Measurements from ENCODE around the gene PIM2.

Gene PIM2

DNA sequence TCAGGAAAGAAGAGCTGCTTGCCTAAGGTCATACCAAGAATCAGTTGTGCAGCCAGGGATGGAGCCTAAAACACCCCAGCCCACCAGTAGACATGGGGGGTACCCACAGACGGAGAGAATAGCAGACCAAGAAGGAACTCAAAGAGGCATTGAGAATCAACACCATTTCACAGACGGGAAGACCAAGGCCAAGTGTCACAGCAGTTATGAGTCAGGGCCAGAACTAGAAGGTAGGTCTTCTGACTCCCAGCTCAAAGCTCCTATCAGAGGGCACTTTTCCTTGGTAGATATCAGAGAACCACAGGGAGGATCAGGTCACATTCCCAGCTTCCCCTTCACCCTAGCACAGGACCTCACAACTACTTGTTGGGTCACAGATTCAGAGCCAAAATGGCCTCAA is 24.1 kb upstream of the PIM2 start:
- Histone ChIP-seq H3K79me2 (ENCODE audit: low read length) (peaks cover 62% of the 10 kb centered on the region), H3K4me2 (ENCODE audit: low read depth, low read length) (no peak overlapping the region), H2AFZ (ENCODE audit: low read length) (no peak overlapping the region), H3K9me2 (replicated peaks; ENCODE audit: insufficient read depth, low read length) (no peaks in the 10 kb centered on the region), H3K9ac (ENCODE audit: low read length) (no peak overlapping the region), H3K27ac (ENCODE audit: low read length) (peak overlapping the region; percentile 27; the same call in 1 of the 2 replicates), H4K20me1 (ENCODE audit: insufficient read depth, low read length) (no peaks in the 10 kb centered on the region), H3K36me3 (replicated peaks; ENCODE audit: insufficient read depth, low read length) (no peaks in the 10 kb centered on the region), H3K27me3 (replicated peaks; ENCODE audit: insufficient read depth, low read length) (no peaks in the 10 kb centered on the region), H3K4me1 (ENCODE audit: low read length) (peaks cover 57% of the 10 kb centered on the region), H3K9me3 (replicated peaks; ENCODE audit: insufficient read depth, low read length) (no peaks in the 10 kb centered on the region), H3K4me3 (ENCODE audit: low read length) (no peak overlapping the region), H3F3A (ENCODE audit: insufficient read depth, low read length) (peaks cover 51% of the 10 kb centered on the region)
- TF ChIP-seq EZH2phosphoT487 (IDR thresholded peaks at IDR 0.05; ENCODE audit: low read length) (no peak), EZH2 (optimal IDR thresholded peaks at IDR 0.05; ENCODE audit: low read depth, low read length) (no peak)
- TF ChIP-seq, protein P1, sequence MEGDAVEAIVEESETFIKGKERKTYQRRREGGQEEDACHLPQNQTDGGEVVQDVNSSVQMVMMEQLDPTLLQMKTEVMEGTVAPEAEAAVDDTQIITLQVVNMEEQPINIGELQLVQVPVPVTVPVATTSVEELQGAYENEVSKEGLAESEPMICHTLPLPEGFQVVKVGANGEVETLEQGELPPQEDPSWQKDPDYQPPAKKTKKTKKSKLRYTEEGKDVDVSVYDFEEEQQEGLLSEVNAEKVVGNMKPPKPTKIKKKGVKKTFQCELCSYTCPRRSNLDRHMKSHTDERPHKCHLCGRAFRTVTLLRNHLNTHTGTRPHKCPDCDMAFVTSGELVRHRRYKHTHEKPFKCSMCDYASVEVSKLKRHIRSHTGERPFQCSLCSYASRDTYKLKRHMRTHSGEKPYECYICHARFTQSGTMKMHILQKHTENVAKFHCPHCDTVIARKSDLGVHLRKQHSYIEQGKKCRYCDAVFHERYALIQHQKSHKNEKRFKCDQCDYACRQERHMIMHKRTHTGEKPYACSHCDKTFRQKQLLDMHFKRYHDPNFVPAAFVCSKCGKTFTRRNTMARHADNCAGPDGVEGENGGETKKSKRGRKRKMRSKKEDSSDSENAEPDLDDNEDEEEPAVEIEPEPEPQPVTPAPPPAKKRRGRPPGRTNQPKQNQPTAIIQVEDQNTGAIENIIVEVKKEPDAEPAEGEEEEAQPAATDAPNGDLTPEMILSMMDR (IDR thresholded peaks at IDR 0.05; ENCODE audit: low read length) = no peak
- no peak for DNase-seq

DNA sequence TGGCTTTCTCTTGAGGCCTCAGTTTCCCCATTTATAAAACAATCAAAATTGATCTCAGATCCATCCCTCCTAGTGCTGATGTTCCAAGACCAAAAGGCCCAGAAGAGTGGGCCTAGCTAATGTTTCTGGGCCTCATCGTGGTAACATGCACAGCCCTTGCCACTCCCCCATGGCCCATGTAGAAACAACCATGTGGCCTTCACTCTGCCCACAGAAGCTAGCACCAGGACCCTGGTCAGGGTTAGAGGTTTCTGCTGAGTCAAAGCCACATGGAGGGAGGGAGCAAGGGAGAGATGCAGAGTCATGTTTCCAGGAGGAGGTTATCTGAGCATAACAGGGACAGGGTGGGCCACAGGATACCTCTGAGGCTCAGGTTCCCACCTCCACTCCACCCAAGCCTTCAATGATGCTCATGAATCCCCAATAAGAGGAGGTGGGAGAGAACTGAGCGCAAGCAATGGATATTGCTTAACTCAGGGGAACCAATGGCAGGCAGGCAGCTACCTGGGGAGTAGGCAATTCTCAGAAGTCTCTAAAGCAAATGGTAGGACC is 21.7 kb upstream of the PIM2 start:
- peak; percentile 68 for DNase-seq
- peak overlapping the region; percentile 100 for H3K27ac ChIP-seq (ENCODE audit: low read length)
- no peak overlapping the region for H2AFZ ChIP-seq (ENCODE audit: low read length)
- no peaks in the 10 kb centered on the region for H3K36me3 ChIP-seq (replicated peaks; ENCODE audit: insufficient read depth, low read length)
- peaks cover 65% of the 10 kb centered on the region for H3K79me2 ChIP-seq (ENCODE audit: low read length)
- TF ChIP-seq, protein P1 (IDR thresholded peaks at IDR 0.05; ENCODE audit: low read length) = no peak
- TF ChIP-seq EZH2 (optimal IDR thresholded peaks at IDR 0.05; ENCODE audit: low read depth, low read length) (no peak), EZH2phosphoT487 (IDR thresholded peaks at IDR 0.05; ENCODE audit: low read length) (no peak)
- H3K9me3 ChIP-seq (replicated peaks; ENCODE audit: insufficient read depth, low read length) = no peaks in the 10 kb centered on the region
- H3K4me2 ChIP-seq (ENCODE audit: low read depth, low read length) = peak overlapping the region; percentile 87
- H4K20me1 ChIP-seq (ENCODE audit: insufficient read depth, low read length) = no peaks in the 10 kb centered on the region
- no peaks in the 10 kb centered on the region for H3K9me2 ChIP-seq (replicated peaks; ENCODE audit: insufficient read depth, low read length)
- H3K9ac ChIP-seq (ENCODE audit: low read length) = peak overlapping the region; percentile 95
- peaks cover 73% of the 10 kb centered on the region for H3K4me1 ChIP-seq (ENCODE audit: low read length)
- no peaks in the 10 kb centered on the region for H3K27me3 ChIP-seq (replicated peaks; ENCODE audit: insufficient read depth, low read length)
- peaks cover 43% of the 10 kb centered on the region for H3F3A ChIP-seq (ENCODE audit: insufficient read depth, low read length)
- no peak overlapping the region for H3K4me3 ChIP-seq (ENCODE audit: low read length)

DNA sequence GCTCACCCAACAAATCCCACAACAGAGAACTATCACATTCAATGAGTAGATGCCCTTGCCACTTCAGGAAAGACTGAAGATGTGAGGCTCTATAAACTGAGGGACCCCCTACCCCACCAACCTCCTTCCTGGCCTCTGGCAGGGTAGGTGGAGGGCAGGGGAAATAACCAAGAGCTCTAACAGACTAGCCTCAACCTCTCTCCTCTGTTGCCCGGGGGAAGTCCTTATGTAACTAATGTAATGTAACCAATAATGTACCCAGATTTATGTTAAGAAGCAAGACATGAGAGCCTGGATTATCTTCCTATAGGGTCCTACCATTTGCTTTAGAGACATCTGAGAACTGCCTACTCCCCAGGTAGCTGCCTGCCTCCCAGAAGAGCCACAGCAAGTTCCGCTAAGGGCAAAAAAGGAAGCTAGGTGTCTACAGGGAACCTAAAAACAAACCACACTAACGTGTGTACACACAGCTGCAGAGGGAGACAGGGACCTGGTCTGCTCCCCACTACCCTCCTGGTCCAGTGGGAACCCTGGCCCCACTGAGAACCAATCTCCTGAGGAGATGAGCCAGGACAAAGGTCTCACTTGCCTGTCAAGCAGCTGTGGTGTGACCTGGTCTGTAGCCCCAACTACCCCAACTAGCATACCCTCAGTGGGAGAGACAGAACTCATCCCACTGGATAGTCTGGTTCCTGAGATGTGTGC is 20.9 kb upstream of the PIM2 start:
- H3K27ac ChIP-seq (ENCODE audit: low read length) = peak overlapping the region; percentile 100
- H3F3A ChIP-seq (ENCODE audit: insufficient read depth, low read length) = peaks cover 49% of the 10 kb centered on the region
- no peaks in the 10 kb centered on the region for H3K36me3 ChIP-seq (replicated peaks; ENCODE audit: insufficient read depth, low read length)
- H3K9me3 ChIP-seq (replicated peaks; ENCODE audit: insufficient read depth, low read length) = no peaks in the 10 kb centered on the region
- H3K79me2 ChIP-seq (ENCODE audit: low read length) = peaks cover 66% of the 10 kb centered on the region
- peak overlapping the region; percentile 95 for H3K9ac ChIP-seq (ENCODE audit: low read length)
- H3K9me2 ChIP-seq (replicated peaks; ENCODE audit: insufficient read depth, low read length) = no peaks in the 10 kb centered on the region
- peak; percentile 72 for DNase-seq
- H3K4me3 ChIP-seq (ENCODE audit: low read length) = peak overlapping the region; percentile 39; the same call in 1 of the 2 replicates
- H3K27me3 ChIP-seq (replicated peaks; ENCODE audit: insufficient read depth, low read length) = no peaks in the 10 kb centered on the region
- peak overlapping the region; percentile 87 for H3K4me2 ChIP-seq (ENCODE audit: low read depth, low read length)
- peaks cover 81% of the 10 kb centered on the region for H3K4me1 ChIP-seq (ENCODE audit: low read length)
- H4K20me1 ChIP-seq (ENCODE audit: insufficient read depth, low read length) = no peaks in the 10 kb centered on the region
- no peak overlapping the region for H2AFZ ChIP-seq (ENCODE audit: low read length)
- TF ChIP-seq, protein P1 (IDR thresholded peaks at IDR 0.05; ENCODE audit: low read length) = no peak
- TF ChIP-seq EZH2 (optimal IDR thresholded peaks at IDR 0.05; ENCODE audit: low read depth, low read length) (no peak), EZH2phosphoT487 (IDR thresholded peaks at IDR 0.05; ENCODE audit: low read length) (no peak)

Measured in MM.1S (cell line).